Measurements from ENCODE around the gene RAD23A. TPM values are rescaled to one million over a fixed set of nuclear protein-coding genes. Genes with fewer than 3 reads are reported as not detected.

Gene RAD23A
- total and polyA plus RNA-seq, 10 of the 15 experiments (the other 5 are each of a cell fraction or from before 2014, with no cell fraction given), result 8.8 to 198 (median 119) TPM

GRCh38 chr19:12945479-12946091 lies at the start of gene RAD23A (continued):
- TF ChIP-seq MTA3 (IDR thresholded peaks at IDR 0.05; ENCODE audit: borderline replicate concordance, low read length), result no peak; the same call in 1 of the 2 replicates
- no peak for TF ChIP-seq SRF (IDR thresholded peaks at IDR 0.05; ENCODE audit: low read depth in 2 of 2, low read length in 2 of 2)
- TF ChIP-seq, protein P1, sequence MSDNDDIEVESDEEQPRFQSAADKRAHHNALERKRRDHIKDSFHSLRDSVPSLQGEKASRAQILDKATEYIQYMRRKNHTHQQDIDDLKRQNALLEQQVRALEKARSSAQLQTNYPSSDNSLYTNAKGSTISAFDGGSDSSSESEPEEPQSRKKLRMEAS (IDR thresholded peaks at IDR 0.05; ENCODE audit: low read depth, low read length), result peak; percentile 98
- TF ChIP-seq ELK1 (IDR thresholded peaks at IDR 0.05; ENCODE audit: low read depth, low read length), result peak; percentile 89
- TF ChIP-seq NFYB (IDR thresholded peaks at IDR 0.05; ENCODE audit: insufficient read depth, low read depth, low read length), result no peak

- RAD21 ChIA-PET (ENCODE audit: unreplicated experiment), result no interaction called here
- H4K20me1 ChIP-seq (ENCODE audit: control insufficient read depth, insufficient read depth), result no peaks in the 10 kb centered on the region
- intact Hi-C loops (cut with micrococcal nuclease; ENCODE audit: unreplicated experiment) (no loop called here), in situ Hi-C loops (cut with MboI) (no loop called here)
- peaks cover 21% of the 10 kb centered on the region for H3K4me1 ChIP-seq (ENCODE audit: control insufficient read depth, insufficient read depth, low read length)
- H3K4me3 ChIP-seq, result no peak overlapping the region
- POLR2A ChIA-PET, result interaction anchor here (1.1 kb wide), 1 partner anchor 23 kb away, joined by 3 read pairs; the partner anchor contains the start of gene SYCE2
- peak; percentile 92 for TF ChIP-seq BCL3 (IDR thresholded peaks at IDR 0.05; ENCODE audit: borderline replicate concordance, insufficient read depth, low read depth, low read length, poor library complexity, severe bottlenecking)
- no peak for TF ChIP-seq USF1 (IDR thresholded peaks at IDR 0.05; ENCODE audit: borderline replicate concordance, extremely low read length, insufficient read depth, low read depth, low read length)
- 0 out of 2 replicates have a peak, but pooled peaks have one; percentile 35 for TF ChIP-seq TCF3 (IDR thresholded peaks at IDR 0.05; ENCODE audit: borderline replicate concordance, insufficient read depth, low read depth, low read length)
- H3K4me2 ChIP-seq (ENCODE audit: control insufficient read depth, insufficient read depth), result no peak overlapping the region
- no TSS peak for BruUV-seq (replicated peaks)
- 97% methylated on average over 17 of the region's 17 CpGs for WGBS (ENCODE audit: insufficient coverage, insufficient replicate concordance, low lambda C conversion rate, missing lambda C conversion rate)
- no peak overlapping the region for H2AFZ ChIP-seq (ENCODE audit: control insufficient read depth, low read depth, low read length)
- H3K9me3 ChIP-seq (replicated peaks; ENCODE audit: control insufficient read depth, insufficient read depth, low read length), result no peaks in the 10 kb centered on the region
- FAIRE-seq, result no peak
- no peaks in the 10 kb centered on the region for H3K27me3 ChIP-seq (replicated peaks in 1 of 2; ENCODE audit: control insufficient read depth in 2 of 2, insufficient read depth in 2 of 2, low read length in 1 of 2)
- peaks cover 9 to 18% of the 10 kb centered on the region in 2 experiments for H3K36me3 ChIP-seq (ENCODE audit: control insufficient read depth in 2 of 2, insufficient read depth in 2 of 2, low read length in 1 of 2)
- no peak overlapping the region for H3K27ac ChIP-seq (ENCODE audit: control insufficient read depth, insufficient read depth)
- SMC1A ChIA-PET (ENCODE audit: uncharacterized antibody, unreplicated experiment), result no interaction called here
- CTCF ChIA-PET, result interaction anchor here (2.7 kb wide), 1 partner anchor 69 kb away, joined by 12 read pairs; no protein-coding TSS in a partner anchor
- no peak for DNase-seq (ENCODE audit: low read depth, low spot score)
- ATAC-seq, result no peak
- no peak overlapping the region for H3K9ac ChIP-seq (ENCODE audit: control insufficient read depth, insufficient read depth, low read length)
- H3K79me2 ChIP-seq (ENCODE audit: control insufficient read depth, insufficient read depth, low read length), result peaks cover 5% of the 10 kb centered on the region
Measured at GRCh38 chr19:12896460-12896859, 49.2 kb upstream of the RAD23A start.

Measured in GM12878 (cell line).